GM18519 (cell line): ENCODE data around the gene KIR3DL1.
"Not testable (repeated sequence)": the region's sequence is repeated elsewhere in the genome, so short reads cannot be mapped to it uniquely, and the experiment has no call there.

Experiments used
- ATAC-seq: cut with Tn5 transposase; IDR thresholded peaks from one replicate; pipeline ENCODE4 v1.9.1; 2021; ENCODE audit warnings: mild to moderate bottlenecking, moderate library complexity; ENCODE audit not compliant: unreplicated experiment, low FRiP score

Gene KIR3DL1

GRCh38 chr19:54806516-54806838, 9.8 kb upstream of the KIR3DL1 start:
- ATAC-seq = no peak

- not testable (repeated sequence) for ATAC-seq
These were observed 1.7 kb upstream of the KIR3DL1 start for GRCh38 chr19:54814571-54814970.

- ATAC-seq = no peak
These were observed 1.6 kb downstream of the KIR3DL1 start for GRCh38 chr19:54817670-54818536.

GRCh38 chr19:54824416-54824815, 8.1 kb downstream of the KIR3DL1 start:
- not testable (repeated sequence) for ATAC-seq

- ATAC-seq = not testable (repeated sequence)
These were observed 9.1 kb downstream of the KIR3DL1 start for GRCh38 chr19:54825326-54825725.

GRCh38 chr19:54828064-54828463, 11.8 kb downstream of the KIR3DL1 start:
- not testable (repeated sequence) for ATAC-seq

GRCh38 chr19:54832496-54832895, 16.2 kb downstream of the KIR3DL1 start, which contains the start of gene KIR2DS4:
KIR2DS4 (plus strand) TSS chr19:54832676.
- not testable (repeated sequence) for ATAC-seq

- ATAC-seq = not testable (repeated sequence)
These were observed 18.9 kb downstream of the KIR3DL1 start for GRCh38 chr19:54835126-54835525.

GRCh38 chr19:54837522-54837921, 21.3 kb downstream of the KIR3DL1 start:
- ATAC-seq = not testable (repeated sequence)

- ATAC-seq = not testable (repeated sequence)
These were observed 26.9 kb downstream of the KIR3DL1 start for GRCh38 chr19:54843171-54843570.

GRCh38 chr19:54850061-54850640, 33.9 kb downstream of the KIR3DL1 start, which contains the start of gene KIR3DL2:
KIR3DL2 (plus strand) TSS chr19:54850443; CDS start chr19:54850476, 33 bp downstream.
- ATAC-seq = not testable (repeated sequence)

GRCh38 chr19:54850930-54851329, 34.7 kb downstream of the KIR3DL1 start:
- ATAC-seq = no peak

- no peak for ATAC-seq
These were observed 35.1 kb downstream of the KIR3DL1 start for GRCh38 chr19:54851353-54851752.

GRCh38 chr19:54855241-54855640, 39.0 kb downstream of the KIR3DL1 start:
- ATAC-seq = not testable (repeated sequence)

- ATAC-seq = not testable (repeated sequence)
These were observed 42.2 kb downstream of the KIR3DL1 start for GRCh38 chr19:54858476-54858875.

- ATAC-seq = not testable (repeated sequence)
These were observed 43.2 kb downstream of the KIR3DL1 start for GRCh38 chr19:54859421-54859820.

GRCh38 chr19:54863459-54863858, 47.2 kb downstream of the KIR3DL1 start:
- not testable (repeated sequence) for ATAC-seq

- ATAC-seq = no peak
These were observed 55.4 kb downstream of the KIR3DL1 start for GRCh38 chr19:54871696-54872095.

- no peak for ATAC-seq
These were observed 57.7 kb downstream of the KIR3DL1 start, which contains the start of gene FCAR for GRCh38 chr19:54873990-54874389. FCAR (plus strand) TSS chr19:54874235; CDS start chr19:54874290, 55 bp downstream.

- no peak for ATAC-seq
These were observed 59.2 kb downstream of the KIR3DL1 start for GRCh38 chr19:54875506-54875905.

GRCh38 chr19:54877471-54877870, 61.2 kb downstream of the KIR3DL1 start:
- ATAC-seq = no peak
